SK-N-SH (cell line): Measurements from ENCODE around the gene PEX16. TPM values are rescaled to one million over a fixed set of nuclear protein-coding genes. Genes with fewer than 3 reads are reported as not detected.

Experiments used
- CHD2 ChIP-seq: fragments of 150-350 bp; IDR thresholded peaks from 2 replicates; pipeline ENCODE4 v1.6.1; 2018; ENCODE audit warnings: low read length; ENCODE audit not compliant: partially characterized antibody
- EP300 ChIP-seq, 2 experiments: IDR thresholded peaks; 2 replicates each; pipeline versions ENCODE4 v1.4.0 to v1.6.1; 2012; ENCODE audit warnings: borderline replicate concordance in 1 of 2, low read depth in 1 of 2, low read length in 1 of 2
- FOSL2 ChIP-seq: IDR thresholded peaks from 2 replicates; pipeline ENCODE4 v1.4.0; 2012; ENCODE audit warnings: low read depth, mild to moderate bottlenecking, moderate library complexity, borderline replicate concordance
- FOXJ3 ChIP-seq: sonication (generic); formaldehyde crosslinking; IDR thresholded peaks from 2 replicates; pipeline ENCODE4 v1.5.1; 2020; ENCODE audit warnings: mild to moderate bottlenecking, missing genetic modification reagents
- FOXM1 ChIP-seq: IDR thresholded peaks from 2 replicates; pipeline ENCODE4 v1.4.0; 2012; ENCODE audit warnings: low read depth, mild to moderate bottlenecking
- GABPA ChIP-seq: IDR thresholded peaks from 2 replicates; pipeline ENCODE4 v1.4.0; 2012; ENCODE audit warnings: low read depth, mild to moderate bottlenecking
- GATA2 ChIP-seq: sonication (generic); formaldehyde crosslinking; IDR thresholded peaks from 2 replicates; pipeline ENCODE4 v1.5.0; 2020; ENCODE audit warnings: mild to moderate bottlenecking, missing genetic modification reagents
- MXI1 ChIP-seq: IDR thresholded peaks from 2 replicates; pipeline ENCODE4 v1.6.1; 2012; ENCODE audit warnings: mild to moderate bottlenecking, low read depth, low read length, improper control_type of control experiment
- NFIC ChIP-seq: IDR thresholded peaks from 2 replicates; pipeline ENCODE4 v1.4.0; 2012; ENCODE audit warnings: borderline replicate concordance
- RAD21 ChIP-seq: IDR thresholded peaks from 2 replicates; pipeline ENCODE4 v1.6.1; 2012; ENCODE audit warnings: mild to moderate bottlenecking, low read length
- RCOR1 ChIP-seq: fragments of 150-350 bp; IDR thresholded peaks from 2 replicates; pipeline ENCODE4 v1.6.1; 2017; ENCODE audit warnings: antibody characterized with exemption, low read length
- REST ChIP-seq: IDR thresholded peaks from 2 replicates; pipeline ENCODE4 v1.6.1; 2012; ENCODE audit warnings: mild to moderate bottlenecking, low read depth, low read length, moderate library complexity
- RXRA ChIP-seq: IDR thresholded peaks from 2 replicates; pipeline ENCODE4 v1.4.0; 2012; ENCODE audit warnings: low read depth, mild to moderate bottlenecking, borderline replicate concordance
- SIN3A ChIP-seq: IDR thresholded peaks from 2 replicates; pipeline ENCODE4 v1.6.1; 2012; ENCODE audit warnings: low read depth, mild to moderate bottlenecking, low read length, moderate library complexity, borderline replicate concordance
- TEAD4 ChIP-seq: IDR thresholded peaks from 2 replicates; pipeline ENCODE4 v1.4.0; 2012; ENCODE audit warnings: mild to moderate bottlenecking, borderline replicate concordance; ENCODE audit not compliant: insufficient read depth
- USF1 ChIP-seq: IDR thresholded peaks from 2 replicates; pipeline ENCODE4 v1.4.0; 2012; ENCODE audit warnings: low read depth, borderline replicate concordance
- YY1 ChIP-seq: IDR thresholded peaks from 2 replicates; pipeline ENCODE4 v1.4.0; 2012; ENCODE audit warnings: low read depth, mild to moderate bottlenecking
- polyA plus RNA-seq, 3 experiments: library from polyadenylated mRNA; depleted of rRNA; stranded (reverse); fragments of >200 nt; gene quantifications; 2 replicates each; pipeline ENCODE4 v1.2.3, GENCODE V29; 2012
- TF ChIP-seq, protein P1 (sequence below): IDR thresholded peaks from 2 replicates; pipeline ENCODE4; 2012
- TF ChIP-seq, protein P2 (sequence below): fragments of 200-600 bp; sonication (generic); IDR thresholded peaks from 2 replicates; pipeline ENCODE4 v1.6.1; 2017; ENCODE audit warnings: antibody characterized with exemption, mild to moderate bottlenecking, moderate library complexity
- TF ChIP-seq, protein P3 (sequence below): fragments of 150-350 bp; IDR thresholded peaks from 2 replicates; pipeline ENCODE4 v1.6.1; 2016; ENCODE audit warnings: mild to moderate bottlenecking, low read depth, low read length
- TF ChIP-seq, protein P4 (sequence below): fragments of 150-350 bp; IDR thresholded peaks from 2 replicates; pipeline ENCODE4 v1.6.1; 2017; ENCODE audit warnings: antibody characterized with exemption, low read length, low read depth, borderline replicate concordance

PEX16 gene
- polyA plus RNA-seq, 1 of the 3 experiments (the other 2 are of a cell fraction) = 46.4 TPM

DNA sequence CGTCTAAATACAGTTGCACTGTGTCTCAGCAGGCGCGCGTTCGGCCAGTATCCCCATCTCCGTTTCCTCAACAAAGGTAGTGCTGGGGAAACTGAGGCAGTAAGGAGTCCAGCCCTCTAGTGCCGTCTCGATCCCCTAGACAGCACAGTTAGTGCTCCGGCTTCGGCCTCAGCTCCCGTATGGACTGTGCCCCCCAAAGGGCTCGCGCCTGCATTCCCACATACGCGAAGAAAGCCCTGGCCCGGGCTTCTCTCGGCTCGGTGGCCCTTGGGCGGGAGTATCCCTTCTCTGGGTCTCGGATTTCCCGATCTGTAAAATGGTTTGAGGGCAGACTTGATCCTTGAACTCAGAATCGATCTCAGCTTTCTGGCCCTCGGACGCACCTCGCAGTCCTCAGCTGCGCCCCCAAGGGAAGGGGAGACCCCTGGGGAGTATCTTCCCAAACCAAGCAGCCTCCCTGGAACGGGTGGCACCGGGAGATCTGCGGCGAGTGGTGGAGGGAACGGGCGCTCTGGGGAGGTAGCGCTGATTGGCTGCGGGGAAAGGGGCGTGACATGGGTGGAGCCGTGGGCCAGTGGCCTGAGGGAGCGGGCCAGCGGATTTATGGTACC, 759 bp upstream of the PEX16 start (continued):
- TF ChIP-seq REST (no peak), TEAD4 (no peak), GABPA (no peak), RAD21 (no peak), NFIC (no peak), GATA2 (CRISPR knock-in tag) (no peak), SIN3A (no peak), CHD2 (peak; percentile 21), USF1 (no peak), RCOR1 (no peak), EP300 (IDR thresholded peaks at IDR 0.05; ENCODE audit: borderline replicate concordance in 1 of 2, low read depth in 1 of 2, low read length in 1 of 2) (no peak), FOXM1 (no peak), FOSL2 (no peak), FOXJ3 (CRISPR knock-in tag) (no peak), RXRA (no peak), YY1 (no peak), MXI1 (peak; percentile 56; the same call in 1 of the 2 replicates)
- TF ChIP-seq, protein P1, sequence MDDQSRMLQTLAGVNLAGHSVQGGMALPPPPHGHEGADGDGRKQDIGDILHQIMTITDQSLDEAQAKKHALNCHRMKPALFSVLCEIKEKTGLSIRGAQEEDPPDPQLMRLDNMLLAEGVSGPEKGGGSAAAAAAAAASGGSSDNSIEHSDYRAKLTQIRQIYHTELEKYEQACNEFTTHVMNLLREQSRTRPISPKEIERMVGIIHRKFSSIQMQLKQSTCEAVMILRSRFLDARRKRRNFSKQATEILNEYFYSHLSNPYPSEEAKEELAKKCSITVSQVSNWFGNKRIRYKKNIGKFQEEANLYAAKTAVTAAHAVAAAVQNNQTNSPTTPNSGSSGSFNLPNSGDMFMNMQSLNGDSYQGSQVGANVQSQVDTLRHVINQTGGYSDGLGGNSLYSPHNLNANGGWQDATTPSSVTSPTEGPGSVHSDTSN = 0 out of 2 replicates have a peak, but pooled peaks have one; percentile 22
- TF ChIP-seq, protein P2, sequence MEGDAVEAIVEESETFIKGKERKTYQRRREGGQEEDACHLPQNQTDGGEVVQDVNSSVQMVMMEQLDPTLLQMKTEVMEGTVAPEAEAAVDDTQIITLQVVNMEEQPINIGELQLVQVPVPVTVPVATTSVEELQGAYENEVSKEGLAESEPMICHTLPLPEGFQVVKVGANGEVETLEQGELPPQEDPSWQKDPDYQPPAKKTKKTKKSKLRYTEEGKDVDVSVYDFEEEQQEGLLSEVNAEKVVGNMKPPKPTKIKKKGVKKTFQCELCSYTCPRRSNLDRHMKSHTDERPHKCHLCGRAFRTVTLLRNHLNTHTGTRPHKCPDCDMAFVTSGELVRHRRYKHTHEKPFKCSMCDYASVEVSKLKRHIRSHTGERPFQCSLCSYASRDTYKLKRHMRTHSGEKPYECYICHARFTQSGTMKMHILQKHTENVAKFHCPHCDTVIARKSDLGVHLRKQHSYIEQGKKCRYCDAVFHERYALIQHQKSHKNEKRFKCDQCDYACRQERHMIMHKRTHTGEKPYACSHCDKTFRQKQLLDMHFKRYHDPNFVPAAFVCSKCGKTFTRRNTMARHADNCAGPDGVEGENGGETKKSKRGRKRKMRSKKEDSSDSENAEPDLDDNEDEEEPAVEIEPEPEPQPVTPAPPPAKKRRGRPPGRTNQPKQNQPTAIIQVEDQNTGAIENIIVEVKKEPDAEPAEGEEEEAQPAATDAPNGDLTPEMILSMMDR = no peak
- TF ChIP-seq, protein P3, sequence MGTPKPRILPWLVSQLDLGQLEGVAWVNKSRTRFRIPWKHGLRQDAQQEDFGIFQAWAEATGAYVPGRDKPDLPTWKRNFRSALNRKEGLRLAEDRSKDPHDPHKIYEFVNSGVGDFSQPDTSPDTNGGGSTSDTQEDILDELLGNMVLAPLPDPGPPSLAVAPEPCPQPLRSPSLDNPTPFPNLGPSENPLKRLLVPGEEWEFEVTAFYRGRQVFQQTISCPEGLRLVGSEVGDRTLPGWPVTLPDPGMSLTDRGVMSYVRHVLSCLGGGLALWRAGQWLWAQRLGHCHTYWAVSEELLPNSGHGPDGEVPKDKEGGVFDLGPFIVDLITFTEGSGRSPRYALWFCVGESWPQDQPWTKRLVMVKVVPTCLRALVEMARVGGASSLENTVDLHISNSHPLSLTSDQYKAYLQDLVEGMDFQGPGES = no peak
- TF ChIP-seq, protein P4, sequence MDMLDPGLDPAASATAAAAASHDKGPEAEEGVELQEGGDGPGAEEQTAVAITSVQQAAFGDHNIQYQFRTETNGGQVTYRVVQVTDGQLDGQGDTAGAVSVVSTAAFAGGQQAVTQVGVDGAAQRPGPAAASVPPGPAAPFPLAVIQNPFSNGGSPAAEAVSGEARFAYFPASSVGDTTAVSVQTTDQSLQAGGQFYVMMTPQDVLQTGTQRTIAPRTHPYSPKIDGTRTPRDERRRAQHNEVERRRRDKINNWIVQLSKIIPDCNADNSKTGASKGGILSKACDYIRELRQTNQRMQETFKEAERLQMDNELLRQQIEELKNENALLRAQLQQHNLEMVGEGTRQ = no peak
